Thoracic aorta (tissue), 2 donors: ENCODE measurements around the gene RPN1. TPM values are rescaled to one million over a fixed set of nuclear protein-coding genes. Genes with fewer than 3 reads are reported as not detected.
A peak's percentile ranks its signal among the peaks of the same experiment; 100 is the strongest.

ENCODE experiments used
- ATAC-seq: fragments of 150-250 bp; one replicate; pipeline ENCODE4 v1.8.0; 2017; ENCODE audit warnings: low read depth; ENCODE audit not compliant: insufficient number of reproducible peaks, low FRiP score
- DNase-seq: peaks from one replicate; pipeline ENCODE4 v3.0.0-alpha.2; 2020; ENCODE audit warnings: low spot score
- H3K27ac ChIP-seq, 2 donors: fragments of 200-600 bp; sonication (generic); 1 replicate in 1 of 2; 2 replicates in 1 of 2; pipeline ENCODE4 v1.5.1; 2016; ENCODE audit warnings: mild to moderate bottlenecking in 2 of 2, moderate library complexity in 2 of 2
- H3K27me3 ChIP-seq: fragments of 200-600 bp; sonication (generic); replicated peaks from 2 replicates; pipeline ENCODE4 v1.6.0; 2016; ENCODE audit warnings: mild to moderate bottlenecking; ENCODE audit not compliant: insufficient read depth
- H3K36me3 ChIP-seq: fragments of 200-600 bp; sonication (generic); one replicate; pipeline ENCODE4 v1.5.1; 2016
- H3K4me1 ChIP-seq, 2 donors: fragments of 200-600 bp; sonication (generic); 1 replicate in 1 of 2; 2 replicates in 1 of 2; pipeline versions ENCODE4 v1.5.1 to v1.6.0; 2016; ENCODE audit warnings: low read depth in 2 of 2, mild to moderate bottlenecking in 1 of 2; ENCODE audit not compliant: control insufficient read depth in 1 of 2
- H3K4me3 ChIP-seq: fragments of 200-600 bp; sonication (generic); 2 replicates; pipeline ENCODE4 v1.5.1; 2016; ENCODE audit warnings: mild to moderate bottlenecking
- H3K9me3 ChIP-seq: fragments of 200-600 bp; sonication (generic); 2 replicates; pipeline ENCODE4 v1.5.1; 2016
- total RNA-seq, 2 donors: library from RNA; depleted of rRNA; stranded (reverse); fragments of >200 nt; gene quantifications; one replicate each; pipeline versions ENCODE4 v1.1.0 to v1.2.3, GENCODE V29; 2016
- TF ChIP-seq, protein P1 (sequence below): fragments of 200-600 bp; sonication (generic); IDR thresholded peaks from one replicate; pipeline ENCODE4 v1.5.1; 2019; ENCODE audit warnings: antibody characterized with exemption

Gene RPN1
- total RNA-seq, 2 donors from 2014 or later, result 202 to 227 TPM

DNA sequence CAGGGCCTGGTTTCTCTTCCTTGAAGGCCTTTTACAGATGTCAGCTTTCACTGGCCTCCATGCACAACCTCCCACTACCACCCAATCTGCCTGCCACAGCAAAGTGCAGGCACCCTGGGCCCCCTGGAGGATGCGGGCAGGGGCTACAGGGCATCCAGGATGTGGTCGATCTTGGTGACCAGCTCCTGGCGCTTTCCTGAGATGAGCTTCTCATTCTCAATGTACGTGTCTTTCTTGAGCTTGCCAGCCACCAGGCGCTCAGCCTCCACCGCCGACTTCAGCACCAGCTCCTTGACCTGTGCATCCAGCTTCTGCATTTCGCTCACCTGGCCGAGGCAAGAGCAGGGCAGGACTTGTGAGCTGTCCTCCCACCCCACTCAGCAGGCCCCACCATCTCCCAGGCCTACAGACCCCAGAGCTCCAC is 30.3 kb downstream of the RPN1 start:
- TF ChIP-seq, protein P1, sequence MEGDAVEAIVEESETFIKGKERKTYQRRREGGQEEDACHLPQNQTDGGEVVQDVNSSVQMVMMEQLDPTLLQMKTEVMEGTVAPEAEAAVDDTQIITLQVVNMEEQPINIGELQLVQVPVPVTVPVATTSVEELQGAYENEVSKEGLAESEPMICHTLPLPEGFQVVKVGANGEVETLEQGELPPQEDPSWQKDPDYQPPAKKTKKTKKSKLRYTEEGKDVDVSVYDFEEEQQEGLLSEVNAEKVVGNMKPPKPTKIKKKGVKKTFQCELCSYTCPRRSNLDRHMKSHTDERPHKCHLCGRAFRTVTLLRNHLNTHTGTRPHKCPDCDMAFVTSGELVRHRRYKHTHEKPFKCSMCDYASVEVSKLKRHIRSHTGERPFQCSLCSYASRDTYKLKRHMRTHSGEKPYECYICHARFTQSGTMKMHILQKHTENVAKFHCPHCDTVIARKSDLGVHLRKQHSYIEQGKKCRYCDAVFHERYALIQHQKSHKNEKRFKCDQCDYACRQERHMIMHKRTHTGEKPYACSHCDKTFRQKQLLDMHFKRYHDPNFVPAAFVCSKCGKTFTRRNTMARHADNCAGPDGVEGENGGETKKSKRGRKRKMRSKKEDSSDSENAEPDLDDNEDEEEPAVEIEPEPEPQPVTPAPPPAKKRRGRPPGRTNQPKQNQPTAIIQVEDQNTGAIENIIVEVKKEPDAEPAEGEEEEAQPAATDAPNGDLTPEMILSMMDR, result no peak
- Histone ChIP-seq H3K27ac (no peak overlapping the region), H3K4me3 (no peak overlapping the region), H3K27me3 (no peaks in the 10 kb centered on the region), H3K36me3 (peaks cover 40% of the 10 kb centered on the region), H3K9me3 (no peaks in the 10 kb centered on the region), H3K4me1 (peaks cover 9 to 18% of the 10 kb centered on the region in 2 donors)
- ATAC-seq (no peak), DNase-seq (no peak)

DNA sequence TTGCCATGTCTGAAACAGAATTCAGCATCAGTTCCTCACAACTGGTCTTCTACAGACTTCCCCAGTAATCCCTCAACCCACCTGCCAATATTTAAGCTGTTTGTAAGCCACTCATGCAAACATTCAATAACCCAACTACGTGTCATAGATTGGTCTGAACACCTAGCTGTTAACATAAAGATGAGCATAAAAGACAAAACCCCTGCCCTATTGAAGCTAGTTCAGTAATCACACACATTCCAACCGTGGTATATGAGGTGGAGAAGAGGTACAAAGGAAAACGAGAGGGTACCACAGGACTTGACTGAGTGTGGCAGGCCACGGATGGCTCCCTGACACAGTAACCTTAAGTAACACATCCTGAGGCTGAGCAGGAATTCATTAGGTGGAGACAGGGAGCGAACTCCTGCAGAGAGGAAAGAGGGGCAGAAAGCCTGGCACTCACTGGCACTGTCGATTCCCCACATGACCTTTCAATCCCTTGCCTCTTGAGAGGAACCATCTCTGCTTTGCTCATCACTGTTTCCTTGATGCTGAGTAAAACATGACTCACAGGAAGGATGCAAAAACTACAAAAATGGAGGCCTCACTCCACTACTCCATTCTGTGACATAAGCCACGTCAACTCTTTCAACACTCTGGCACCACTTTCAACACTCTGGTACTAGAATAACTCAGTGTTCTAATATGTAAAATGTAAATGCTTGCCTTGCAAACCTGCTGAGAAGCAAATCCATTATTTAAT is 31.3 kb downstream of the RPN1 start:
- no peak for DNase-seq
- peaks cover 30% of the 10 kb centered on the region for H3K36me3 ChIP-seq
- H3K9me3 ChIP-seq, result no peaks in the 10 kb centered on the region
- H3K4me1 ChIP-seq, result peaks cover 9 to 18% of the 10 kb centered on the region in 2 donors
- H3K27ac ChIP-seq, result no peak overlapping the region
- TF ChIP-seq, protein P1, result no peak
- no peak overlapping the region for H3K4me3 ChIP-seq
- no peak for ATAC-seq
- H3K27me3 ChIP-seq, result no peaks in the 10 kb centered on the region

DNA sequence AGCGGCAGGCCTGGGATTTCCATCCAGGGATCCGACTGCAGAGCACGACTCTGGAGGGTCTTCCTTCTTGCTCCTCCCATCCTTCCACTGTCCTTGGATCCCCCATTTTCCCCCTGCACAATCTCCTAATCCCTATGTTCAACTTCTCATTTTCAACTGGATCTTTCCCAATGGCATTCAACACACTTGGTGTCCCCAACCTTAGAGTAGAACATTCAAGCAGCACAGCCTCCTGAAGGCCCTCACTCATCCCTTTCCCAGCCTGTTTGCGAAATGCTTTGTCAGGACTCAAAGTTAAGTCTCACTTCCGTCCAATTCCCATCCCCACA is 32.3 kb downstream of the RPN1 start:
- Histone ChIP-seq H3K27me3 (no peaks in the 10 kb centered on the region), H3K36me3 (peaks cover 25% of the 10 kb centered on the region), H3K27ac (peak overlapping the region; percentile 57 to 72), H3K4me3 (peak overlapping the region; percentile 83), H3K9me3 (no peaks in the 10 kb centered on the region), H3K4me1 (peaks cover 9 to 18% of the 10 kb centered on the region in 2 donors)
- DNase-seq, result no peak
- ATAC-seq, result no peak
- TF ChIP-seq, protein P1, result no peak

GRCh38 chr3:128617557-128618397 is 32.8 kb downstream of the RPN1 start:
- TF ChIP-seq, protein P1, result peak; percentile 85
- Histone ChIP-seq H3K27ac (peak overlapping the region; percentile 57 to 72), H3K9me3 (no peaks in the 10 kb centered on the region), H3K27me3 (no peaks in the 10 kb centered on the region), H3K4me3 (peak overlapping the region; percentile 83), H3K36me3 (peaks cover 19% of the 10 kb centered on the region), H3K4me1 (peaks cover 9 to 18% of the 10 kb centered on the region in 2 donors)
- DNase-seq, result peak; percentile 90
- peak; percentile 92 for ATAC-seq

- DNase-seq, result no peak
- H3K4me3 ChIP-seq, result peak overlapping the region; percentile 83
These were observed 33.4 kb downstream of the RPN1 start for GRCh38 chr3:128617270-128617556.

More at GRCh38 chr3:128617270-128617556, 33.4 kb downstream of the RPN1 start:
- peak overlapping the region; percentile 46 to 51 for H3K27ac ChIP-seq
- TF ChIP-seq, protein P1, result no peak
- H3K27me3 ChIP-seq, result no peaks in the 10 kb centered on the region
- no peak for ATAC-seq
- H3K4me1 ChIP-seq, result peaks cover 9 to 18% of the 10 kb centered on the region in 2 donors
- H3K36me3 ChIP-seq, result peaks cover 18% of the 10 kb centered on the region
- H3K9me3 ChIP-seq, result no peaks in the 10 kb centered on the region
